Choroid plexus epithelial cell (primary cell): ENCODE results near the gene MIF.
"Not testable (repeated sequence)": the region's sequence is repeated elsewhere in the genome, so short reads cannot be mapped to it uniquely, and the experiment has no call there.

Experiments
- DNase-seq: peaks from one replicate; pipeline ENCODE4 v3.0.0-alpha.2; 2010; ENCODE audit warnings: low read depth
- H3K4me3 ChIP-seq: 2 replicates; pipeline ENCODE4 v1.5.1; 2011; ENCODE audit warnings: low read depth, mild to moderate bottlenecking, control low read depth, low read length, moderate library complexity
- TF ChIP-seq, protein P1 (sequence below): conservative IDR thresholded peaks from 2 replicates; pipeline ENCODE4 v1.5.1; 2011; ENCODE audit warnings: low read depth, mild to moderate bottlenecking, control low read depth, inconsistent platforms, low read length, moderate library complexity

MIF gene

DNA sequence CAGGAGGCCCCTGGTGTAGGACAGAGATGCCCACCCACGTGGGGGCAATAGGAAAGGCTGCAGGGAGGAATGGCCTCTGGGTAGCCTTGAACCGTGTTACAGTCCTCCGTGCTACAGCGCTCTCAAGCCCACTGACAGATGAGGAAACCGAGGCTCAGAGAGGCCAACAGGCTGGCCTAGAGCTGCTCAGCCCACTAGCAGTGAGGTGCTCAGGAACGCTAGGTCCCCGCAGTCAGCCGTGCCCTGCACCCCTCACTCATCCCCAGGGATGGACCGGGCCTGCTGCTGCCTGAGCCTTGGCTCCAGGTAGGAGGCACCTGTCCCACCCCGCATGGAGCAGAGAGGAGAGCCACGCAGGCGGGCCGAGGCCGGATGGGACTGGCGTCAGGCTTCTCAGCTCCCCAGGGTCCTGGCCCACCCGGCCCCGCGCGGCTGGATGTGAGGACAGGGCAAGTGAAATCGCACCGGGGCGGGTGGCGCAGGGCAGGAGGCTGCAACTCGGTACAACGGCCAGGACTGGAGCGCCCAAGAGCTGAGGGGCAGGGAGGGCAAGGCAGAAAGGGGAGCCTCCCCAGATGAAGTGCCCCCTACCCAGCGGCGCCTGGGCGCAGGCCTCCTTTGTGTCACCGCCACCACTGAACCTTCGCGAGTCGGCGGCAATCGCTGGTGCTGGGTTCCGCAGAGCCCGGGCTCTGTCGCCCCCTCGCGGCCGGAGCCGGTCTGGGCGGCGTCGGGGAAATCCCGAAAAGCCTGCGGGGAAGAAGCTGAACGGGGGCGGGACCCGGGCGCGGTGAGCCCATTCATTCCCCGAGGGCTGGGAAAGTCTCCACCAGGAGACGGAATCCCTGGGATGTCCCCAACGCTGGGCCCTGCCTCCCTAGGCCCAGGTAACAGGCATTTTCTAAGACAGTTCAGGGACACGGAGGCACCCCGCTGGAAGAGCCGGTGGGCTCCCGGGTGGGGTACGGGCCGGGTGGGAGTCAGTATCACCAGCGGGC is 44.9 kb upstream of the MIF start:
- peak; percentile 65 for DNase-seq
- TF ChIP-seq, protein P1, sequence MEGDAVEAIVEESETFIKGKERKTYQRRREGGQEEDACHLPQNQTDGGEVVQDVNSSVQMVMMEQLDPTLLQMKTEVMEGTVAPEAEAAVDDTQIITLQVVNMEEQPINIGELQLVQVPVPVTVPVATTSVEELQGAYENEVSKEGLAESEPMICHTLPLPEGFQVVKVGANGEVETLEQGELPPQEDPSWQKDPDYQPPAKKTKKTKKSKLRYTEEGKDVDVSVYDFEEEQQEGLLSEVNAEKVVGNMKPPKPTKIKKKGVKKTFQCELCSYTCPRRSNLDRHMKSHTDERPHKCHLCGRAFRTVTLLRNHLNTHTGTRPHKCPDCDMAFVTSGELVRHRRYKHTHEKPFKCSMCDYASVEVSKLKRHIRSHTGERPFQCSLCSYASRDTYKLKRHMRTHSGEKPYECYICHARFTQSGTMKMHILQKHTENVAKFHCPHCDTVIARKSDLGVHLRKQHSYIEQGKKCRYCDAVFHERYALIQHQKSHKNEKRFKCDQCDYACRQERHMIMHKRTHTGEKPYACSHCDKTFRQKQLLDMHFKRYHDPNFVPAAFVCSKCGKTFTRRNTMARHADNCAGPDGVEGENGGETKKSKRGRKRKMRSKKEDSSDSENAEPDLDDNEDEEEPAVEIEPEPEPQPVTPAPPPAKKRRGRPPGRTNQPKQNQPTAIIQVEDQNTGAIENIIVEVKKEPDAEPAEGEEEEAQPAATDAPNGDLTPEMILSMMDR: peak; percentile 90
- peak overlapping the region; percentile 22 for H3K4me3 ChIP-seq

DNA sequence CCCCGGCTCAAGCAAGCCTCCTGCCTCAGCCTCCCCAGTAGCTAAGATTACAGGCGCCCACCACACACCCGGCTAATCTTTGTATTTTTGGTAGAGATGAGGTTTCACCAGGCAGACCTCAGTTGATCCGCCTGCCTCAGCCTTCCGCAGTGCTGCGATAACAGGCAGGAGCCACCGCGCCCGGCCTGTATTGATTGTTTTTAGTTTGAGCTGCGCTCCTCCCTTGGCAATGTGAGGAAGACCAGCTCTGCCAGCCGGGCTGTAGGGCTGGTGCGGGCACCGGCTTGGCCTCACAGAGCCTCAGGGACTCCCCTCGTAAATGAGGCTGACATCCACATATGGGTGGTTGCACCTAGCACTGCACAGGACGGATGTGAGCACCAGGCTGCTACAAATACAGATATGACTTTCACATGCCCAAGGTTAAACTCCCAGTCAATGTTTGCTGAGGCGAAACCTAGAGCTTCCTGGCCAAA is 44.0 kb upstream of the MIF start:
- TF ChIP-seq, protein P1: no peak
- no peak for DNase-seq
- no peak overlapping the region for H3K4me3 ChIP-seq

DNA sequence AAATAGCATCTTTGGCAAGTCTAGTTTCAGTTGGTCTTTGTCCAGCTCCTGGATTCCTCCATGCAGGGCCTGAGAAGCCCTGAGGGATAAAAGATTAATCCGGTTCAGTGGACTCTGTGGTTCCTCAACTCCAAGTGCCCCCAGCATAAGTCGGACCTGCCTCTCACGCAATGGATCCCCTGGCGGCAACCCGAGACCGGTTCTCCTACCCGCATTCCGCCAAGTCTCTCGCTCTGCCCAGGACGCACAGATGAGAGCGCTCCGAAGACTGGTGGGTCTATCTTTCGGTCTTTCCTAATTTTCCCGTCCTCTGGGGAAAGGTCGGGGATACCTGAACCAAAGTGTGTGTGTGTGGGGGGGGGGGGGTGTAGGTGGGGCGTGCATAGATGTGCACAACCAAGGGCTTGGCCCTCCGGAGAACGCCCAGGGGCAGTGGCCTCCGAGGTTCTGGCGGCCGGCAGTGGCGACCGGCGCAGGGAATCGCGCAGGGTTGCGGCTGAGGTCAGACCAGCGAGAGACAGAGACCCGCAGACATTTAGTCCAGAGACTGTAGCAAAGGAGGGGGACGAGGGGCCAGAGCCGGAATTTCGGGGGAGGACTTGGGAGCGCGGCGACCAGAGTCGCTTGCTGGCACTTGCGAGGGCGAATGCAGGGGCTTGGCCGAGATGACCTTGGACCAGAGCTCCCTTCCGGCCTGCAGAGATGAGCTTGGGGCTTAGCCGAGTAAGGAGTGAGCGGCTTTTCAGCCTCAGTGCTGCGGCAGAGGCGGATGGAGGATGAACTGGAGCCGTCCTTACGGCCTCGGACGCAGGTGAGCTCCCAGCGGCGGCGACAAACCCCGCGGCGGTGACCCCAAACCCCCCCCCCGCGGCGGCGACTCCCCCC is 37.2 kb upstream of the MIF start:
- peak overlapping the region; percentile 65 for H3K4me3 ChIP-seq
- TF ChIP-seq, protein P1: peak; percentile 39
- DNase-seq: peak; percentile 48

DNA sequence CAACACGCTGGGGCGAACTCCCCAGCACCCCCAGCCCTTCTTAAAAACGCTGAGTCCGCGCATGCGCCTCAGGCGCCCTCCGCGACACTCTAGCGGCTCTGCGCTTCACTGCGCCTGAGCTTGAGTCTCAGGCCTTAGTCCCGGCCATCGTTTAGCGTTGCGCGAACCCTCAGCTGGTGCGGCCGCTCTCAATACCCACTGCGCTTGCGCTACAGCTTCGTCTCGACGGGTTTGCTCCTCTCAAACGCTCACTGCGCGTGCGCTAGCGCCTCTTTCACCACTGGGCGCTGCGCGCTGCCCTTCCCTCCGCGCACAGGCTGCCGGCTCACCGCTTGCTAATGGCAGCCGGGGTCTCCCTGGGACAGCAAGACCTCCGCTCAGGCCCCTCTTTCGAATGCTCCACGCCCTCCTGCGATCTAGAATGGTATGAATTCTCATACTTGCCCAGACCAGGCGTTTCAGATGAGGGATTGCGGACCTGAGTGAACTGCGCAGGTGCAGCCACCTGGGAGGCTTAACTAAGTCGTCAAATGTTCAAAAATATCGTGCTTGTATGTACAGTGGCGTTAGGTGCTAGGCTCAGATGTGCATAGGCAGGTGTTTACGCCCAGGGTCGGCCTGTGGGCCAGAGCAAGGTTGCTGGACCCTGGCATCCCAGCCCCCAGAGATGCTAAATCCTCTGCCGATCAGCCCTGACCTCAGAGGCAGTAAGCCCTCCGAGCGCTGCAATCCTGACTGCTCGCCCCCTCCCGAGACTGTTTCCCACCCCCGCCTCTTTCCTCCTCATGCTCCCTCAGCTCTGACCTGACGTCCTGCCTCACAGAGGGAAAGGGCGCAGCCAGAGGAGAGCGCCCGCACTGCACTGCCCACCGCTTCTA is 36.3 kb upstream of the MIF start, which contains the start of gene SLC2A11:
SLC2A11 (plus strand) TSS at position 270 of the 878 bp plus-strand sequence; CDS start at position 395, 125 bp downstream.
- TF ChIP-seq, protein P1: peak; percentile 41
- H3K4me3 ChIP-seq: peak within 1 kb of the TSS; percentile 65

DNA sequence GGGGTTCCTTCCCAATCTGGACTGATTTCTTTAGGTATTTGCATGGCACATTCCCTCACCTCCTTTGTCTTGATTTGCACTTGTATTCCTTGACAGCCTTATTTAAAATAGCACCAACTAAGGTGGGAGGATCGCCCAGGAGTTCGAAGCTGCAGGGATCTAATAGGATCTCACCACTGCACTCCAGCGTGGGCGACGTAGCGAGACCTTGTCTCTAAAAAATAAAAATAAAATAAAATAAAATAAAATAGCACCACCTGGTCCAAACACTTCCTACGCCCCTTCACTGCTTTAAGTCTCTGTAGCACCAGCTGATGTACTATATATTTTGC is 35.7 kb upstream of the MIF start:
- peak overlapping the region; percentile 65 for H3K4me3 ChIP-seq
- TF ChIP-seq, protein P1: no peak
- no peak for DNase-seq

More for the DNA sequence above, 36.3 kb upstream of the MIF start, which contains the start of gene SLC2A11:
- DNase-seq: peak; percentile 98

DNA sequence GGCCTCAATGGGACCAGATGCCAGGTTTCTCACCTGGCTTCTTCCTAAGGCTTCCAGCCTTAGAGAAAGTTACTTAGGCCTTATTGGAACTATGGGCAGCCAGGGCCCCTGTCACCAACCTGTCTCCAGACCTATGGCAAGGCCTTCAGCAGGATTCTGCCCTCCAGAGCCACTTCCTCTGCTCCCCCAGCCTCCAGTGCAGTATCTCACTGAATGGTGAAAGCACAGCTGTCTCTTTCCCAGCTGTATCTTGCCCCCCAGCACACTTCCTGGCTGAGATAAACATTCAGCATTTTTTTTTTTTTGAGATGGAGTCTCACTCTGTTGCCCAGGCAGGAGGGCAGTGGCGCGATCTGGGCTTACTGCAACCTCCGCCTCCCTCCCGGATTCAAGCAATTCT is 35.0 kb upstream of the MIF start:
- no peak for DNase-seq
- TF ChIP-seq, protein P1: no peak
- H3K4me3 ChIP-seq: no peak overlapping the region

DNA sequence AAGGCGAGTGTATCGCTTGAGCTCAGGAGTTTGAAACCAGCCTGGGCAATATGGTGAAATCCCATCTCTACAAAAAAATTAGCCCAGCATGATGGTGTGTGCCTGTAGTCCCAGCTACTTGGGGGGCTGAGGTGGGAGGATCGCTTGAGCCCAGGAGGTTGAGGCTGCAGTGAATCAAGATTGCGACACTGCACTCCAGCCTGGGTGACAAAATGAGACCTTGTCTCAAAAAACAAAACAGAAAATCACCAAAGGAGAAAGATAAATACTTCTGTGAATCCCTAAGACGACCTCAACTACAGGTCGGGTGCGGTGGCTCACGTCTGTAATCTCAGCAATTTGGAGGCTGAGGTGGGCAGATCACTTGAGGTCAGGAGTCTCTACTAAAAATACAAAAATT is 34.0 kb upstream of the MIF start:
- DNase-seq, H3K4me3 ChIP-seq: not testable (repeated sequence)
